Peyer's patch (tissue), 4 donors: ENCODE data around the gene SLC6A18. TPM values are rescaled to one million over a fixed set of nuclear protein-coding genes. Genes with fewer than 3 reads are reported as not detected.

Experiments used
- DNase-seq, 3 donors: peaks; one replicate each; pipeline ENCODE4 v3.0.0-alpha.2; 2017 to 2019
- H3K27ac ChIP-seq, 4 donors: fragments of 200-600 bp; sonication (generic); one replicate each; pipeline ENCODE4 v1.5.1; 2016 to 2019
- H3K27me3 ChIP-seq, 2 donors: fragments of 200-600 bp; sonication (generic); one replicate each; pipeline ENCODE4 v1.5.1; 2019
- H3K36me3 ChIP-seq, 3 donors: fragments of 200-600 bp; sonication (generic); one replicate each; pipeline ENCODE4 v1.5.1; 2016 to 2019
- H3K4me1 ChIP-seq, 4 donors: fragments of 200-600 bp; sonication (generic); one replicate each; pipeline ENCODE4 v1.5.1; 2016 to 2019
- H3K4me3 ChIP-seq, 4 donors: fragments of 200-600 bp; sonication (generic); 1 replicate in 3 of 4; 2 replicates in 1 of 4; pipeline ENCODE4 v1.5.1; 2016 to 2019; ENCODE audit warnings: mild to moderate bottlenecking in 1 of 4
- H3K9me3 ChIP-seq, 4 donors: fragments of 200-600 bp; sonication (generic); one replicate each; pipeline ENCODE4 v1.5.1; 2016 to 2019; ENCODE audit warnings: mild to moderate bottlenecking in 1 of 4
- CTCF ChIP-seq, 6 experiments: fragments of 450-650 bp in 4 of 6; fragments of 200-600 bp in 2 of 6; sonication (generic) in 1 of 6; IDR thresholded peaks; one replicate each; pipeline ENCODE4 v1.5.1; 2017 to 2019; ENCODE audit warnings: antibody characterized with exemption in 6 of 6, mild to moderate bottlenecking in 3 of 6, moderate library complexity in 1 of 6
- POLR2A ChIP-seq, 2 donors: fragments of 450-650 bp; IDR thresholded peaks; one replicate each; pipeline ENCODE4 v1.5.1; 2017; ENCODE audit warnings: antibody characterized with exemption in 2 of 2, mild to moderate bottlenecking in 2 of 2, moderate library complexity in 2 of 2
- total RNA-seq, 4 donors: library from RNA; depleted of rRNA; stranded (reverse); fragments of >200 nt; gene quantifications; one replicate each; pipeline ENCODE4 v1.1.0, GENCODE V29; 2016

The SLC6A18 gene
- total RNA-seq, 4 donors from 2014 or later: 0.53 to 0.95 TPM; not detected in 2

- no peak for DNase-seq
- Histone ChIP-seq H3K27ac (no peak overlapping the region), H3K27me3 (no peaks in the 10 kb centered on the region), H3K36me3 (peaks cover 0 to 14% (median 0%) of the 10 kb centered on the region in 3 donors), H3K4me3 (no peak overlapping the region), H3K4me1 (no peaks in the 10 kb centered on the region), H3K9me3 (no peaks in the 10 kb centered on the region)
- TF ChIP-seq CTCF (IDR thresholded peaks at IDR 0.05): no peak
- no peak for TF ChIP-seq POLR2A (IDR thresholded peaks at IDR 0.05)
Measured at GRCh38 chr5:1221721-1222120, 3.5 kb upstream of the SLC6A18 start.

GRCh38 chr5:1222147-1222546, 3.0 kb upstream of the SLC6A18 start:
- H3K27me3 ChIP-seq: no peaks in the 10 kb centered on the region
- no peak for DNase-seq
- no peak overlapping the region for H3K4me3 ChIP-seq
- no peaks in the 10 kb centered on the region for H3K9me3 ChIP-seq
- no peak overlapping the region for H3K27ac ChIP-seq
- H3K4me1 ChIP-seq: no peaks in the 10 kb centered on the region
- H3K36me3 ChIP-seq: peaks cover 0 to 10% (median 0%) of the 10 kb centered on the region in 3 donors
- TF ChIP-seq POLR2A (IDR thresholded peaks at IDR 0.05): no peak
- no peak for TF ChIP-seq CTCF (IDR thresholded peaks at IDR 0.05)

GRCh38 chr5:1222621-1223277, 2.4 kb upstream of the SLC6A18 start:
- Histone ChIP-seq H3K4me3 (no peak overlapping the region), H3K4me1 (no peaks in the 10 kb centered on the region), H3K36me3 (peaks cover 0 to 4% (median 0%) of the 10 kb centered on the region in 3 donors), H3K27ac (no peak overlapping the region), H3K9me3 (no peaks in the 10 kb centered on the region), H3K27me3 (no peaks in the 10 kb centered on the region)
- DNase-seq: no peak
- TF ChIP-seq POLR2A (IDR thresholded peaks at IDR 0.05): no peak
- no peak for TF ChIP-seq CTCF (IDR thresholded peaks at IDR 0.05)

- Histone ChIP-seq H3K36me3 (peaks cover 0 to 4% (median 0%) of the 10 kb centered on the region in 3 donors), H3K27me3 (no peaks in the 10 kb centered on the region), H3K27ac (no peak overlapping the region), H3K9me3 (no peaks in the 10 kb centered on the region), H3K4me1 (no peaks in the 10 kb centered on the region), H3K4me3 (no peak overlapping the region)
- no peak for DNase-seq
- TF ChIP-seq POLR2A (IDR thresholded peaks at IDR 0.05) (no peak), CTCF (IDR thresholded peaks at IDR 0.05) (no peak)
Measured at GRCh38 chr5:1223278-1223670, 1.9 kb upstream of the SLC6A18 start.

- Histone ChIP-seq H3K4me3 (no peak overlapping the region), H3K9me3 (no peaks in the 10 kb centered on the region), H3K36me3 (peaks cover 0 to 4% (median 0%) of the 10 kb centered on the region in 3 donors), H3K27me3 (no peaks in the 10 kb centered on the region), H3K27ac (no peak overlapping the region), H3K4me1 (no peaks in the 10 kb centered on the region)
- DNase-seq: no peak
- no peak for TF ChIP-seq POLR2A (IDR thresholded peaks at IDR 0.05)
- no peak for TF ChIP-seq CTCF (IDR thresholded peaks at IDR 0.05)
Measured at GRCh38 chr5:1224631-1225030, 550 bp upstream of the SLC6A18 start.
